Endothelial cell of umbilical vein (primary cell): ENCODE results near the gene DDX31.

ENCODE experiments used
- CTCF ChIP-seq, 2 donors: IDR thresholded peaks; 1 replicate in 1 of 2; 2 replicates in 1 of 2; pipeline ENCODE4 v1.5.1; 2011; ENCODE audit warnings: low read length in 2 of 2, mild to moderate bottlenecking in 2 of 2, moderate library complexity in 2 of 2, control low read depth in 1 of 2, inconsistent platforms in 1 of 2, low read depth in 1 of 2; ENCODE audit not compliant: insufficient read depth in 1 of 2; ENCODE audit errors: extremely low read depth in 1 of 2
- EZH2 ChIP-seq: IDR thresholded peaks from 2 replicates; pipeline ENCODE4 v1.6.1; 2012; ENCODE audit warnings: borderline replicate concordance, low read depth, mild to moderate bottlenecking, moderate library complexity, low read length, inconsistent platforms; ENCODE audit not compliant: severe bottlenecking
- GATA2 ChIP-seq: IDR thresholded peaks from 2 replicates; pipeline ENCODE4 v1.7.0; 2011; ENCODE audit warnings: low read depth, mild to moderate bottlenecking, moderate library complexity, mixed read lengths, low read length; ENCODE audit not compliant: insufficient read length, insufficient read depth
- MAX ChIP-seq: IDR thresholded peaks from 2 replicates; pipeline ENCODE4 v1.6.1; 2011; ENCODE audit not compliant: insufficient read depth, insufficient read length
- POLR2A ChIP-seq: IDR thresholded peaks from 2 replicates; pipeline ENCODE4 v1.6.1; 2012; ENCODE audit warnings: low read depth, mild to moderate bottlenecking, control low read depth, low read length
- POLR2AphosphoS5 ChIP-seq: IDR thresholded peaks from 2 replicates; pipeline ENCODE4 v1.6.1; 2012; ENCODE audit warnings: low read depth, mild to moderate bottlenecking, control low read depth, low read length, moderate library complexity; ENCODE audit not compliant: insufficient read depth

DNA sequence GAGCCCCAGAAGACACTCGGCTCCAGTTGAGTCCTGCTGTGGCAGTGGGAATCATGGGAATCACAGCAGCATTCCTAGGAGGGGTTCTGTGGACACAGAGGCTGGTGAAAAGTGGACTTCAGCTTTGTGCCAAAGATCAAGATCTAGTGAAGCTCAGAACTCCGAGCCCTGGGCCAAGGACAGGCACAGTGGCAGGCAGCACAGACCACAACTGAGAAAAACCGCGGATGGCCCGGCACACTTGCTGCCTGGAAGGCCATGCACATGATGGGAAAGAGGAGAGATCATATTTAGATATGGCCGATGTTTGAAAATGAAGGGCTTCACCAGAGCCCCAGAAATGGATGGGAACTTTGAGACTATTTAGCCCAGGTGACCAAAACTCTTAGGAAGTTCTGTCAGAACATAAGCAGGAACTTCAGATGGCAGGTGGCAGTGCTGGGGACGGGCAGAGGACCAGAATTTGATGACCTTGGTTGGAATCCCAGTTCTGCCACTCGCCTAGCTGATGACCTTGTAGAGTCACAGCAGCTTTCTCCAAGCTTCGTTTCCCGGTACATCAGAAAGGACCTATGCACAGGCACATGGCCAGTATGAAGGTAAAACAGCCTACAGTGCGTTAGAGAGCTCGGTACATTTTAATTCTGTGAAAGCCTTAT, 69.3 kb downstream of the DDX31 start:
- no peak for TF ChIP-seq CTCF (IDR thresholded peaks at IDR 0.05; ENCODE audit: extremely low read depth in 1 of 2, insufficient read depth in 1 of 2, low read depth in 1 of 2, low read length in 2 of 2)
- no peak for TF ChIP-seq POLR2AphosphoS5
- no peak for TF ChIP-seq MAX
- no peak for TF ChIP-seq EZH2
- no peak for TF ChIP-seq POLR2A
- TF ChIP-seq GATA2: no peak
